H1 (cell line): Measurements from ENCODE around the gene RRBP1. TPM values are rescaled to one million over a fixed set of nuclear protein-coding genes. Genes with fewer than 3 reads are reported as not detected.

Experiments used
- CTCF ChIA-PET: fragments of 300-600 bp; sonication (Branson Sonifier 250); formaldehyde crosslinking; loops from one replicate; lab custom pipeline; 2021; ENCODE audit not compliant: partially characterized antibody; lab: Charles Lee
- POLR2A ChIA-PET: fragments of 300-600 bp; sonication (Branson Sonifier 250); formaldehyde crosslinking; loops from one replicate; lab custom pipeline; 2021; ENCODE audit warnings: inconsistent platforms; ENCODE audit not compliant: partially characterized antibody; lab: Charles Lee
- DNase-seq, 2 experiments: peaks; one replicate each; pipeline versions ENCODE4 v3.0.0 to v3.0.0-alpha.2; 2010 to 2022; ENCODE audit warnings: low spot score in 2 of 2, low read depth in 1 of 2, mixed read lengths in 1 of 2
- FAIRE-seq: peaks from 2 replicates; lab custom pipeline; 2011; peaks lifted over from hg19 to GRCh38; lab: Jason Lieb, UNC
- H2AFZ ChIP-seq: 2 replicates; pipeline ENCODE4 v1.8.1; 2012; ENCODE audit warnings: low read length, inconsistent platforms
- H2AK5ac ChIP-seq: 2 replicates; pipeline ENCODE4 v1.6.1; 2013; ENCODE audit warnings: low read depth, low read length
- H2BK120ac ChIP-seq: replicated peaks from 2 replicates; pipeline ENCODE3; 2013; ENCODE audit warnings: low read depth, low read length, inconsistent platforms
- H2BK12ac ChIP-seq: 2 replicates; pipeline ENCODE4 v1.6.1; 2013; ENCODE audit warnings: low read depth, low read length
- H2BK15ac ChIP-seq: 2 replicates; pipeline ENCODE4 v1.6.1; 2013; ENCODE audit warnings: low read length
- H2BK20ac ChIP-seq: 2 replicates; pipeline ENCODE4 v1.6.1; 2013; ENCODE audit warnings: low read length
- H2BK5ac ChIP-seq: 2 replicates; pipeline ENCODE4 v1.6.1; 2013; ENCODE audit warnings: low read depth, low read length
- H3K14ac ChIP-seq: 2 replicates; pipeline ENCODE4 v1.6.1; 2013; ENCODE audit warnings: inconsistent platforms; ENCODE audit not compliant: insufficient read length
- H3K18ac ChIP-seq: 2 replicates; pipeline ENCODE4 v1.6.1; 2013; ENCODE audit warnings: low read length; ENCODE audit errors: extremely low read depth
- H3K23ac ChIP-seq: 2 replicates; pipeline ENCODE4 v1.6.1; 2013; ENCODE audit warnings: inconsistent platforms; ENCODE audit not compliant: insufficient read length
- H3K23me2 ChIP-seq: 2 replicates; pipeline ENCODE4 v1.6.1; 2013; ENCODE audit warnings: low read depth, low read length
- H3K27ac ChIP-seq: 2 replicates; pipeline ENCODE4 v1.6.1; 2011; ENCODE audit warnings: low read depth, low read length, inconsistent platforms
- H3K27me3 ChIP-seq, 4 experiments: replicated peaks in 1 of 4; 1 replicate in 1 of 4; 2 replicates in 3 of 4; pipeline versions ENCODE4 v1.6.1 to v1.8.1; 2011 to 2013; ENCODE audit warnings: low read length in 3 of 4, mild to moderate bottlenecking in 3 of 4, inconsistent platforms in 2 of 4, mixed read lengths in 2 of 4, moderate library complexity in 1 of 4; ENCODE audit not compliant: control insufficient read depth in 3 of 4, insufficient read depth in 3 of 4; ENCODE audit errors: extremely low read depth in 1 of 4
- H3K36me3 ChIP-seq, 4 experiments: 2 replicates each; pipeline versions ENCODE4 v1.6.1 to v1.8.1; 2011 to 2013; ENCODE audit warnings: mild to moderate bottlenecking in 4 of 4, low read length in 3 of 4, moderate library complexity in 2 of 4, control low read depth in 1 of 4, inconsistent platforms in 1 of 4; ENCODE audit not compliant: insufficient read depth in 4 of 4, control insufficient read depth in 2 of 4
- H3K4ac ChIP-seq: replicated peaks from 2 replicates; pipeline ENCODE3; 2013; ENCODE audit warnings: low read length, low read depth, mixed read lengths, inconsistent platforms; ENCODE audit not compliant: insufficient read length
- H3K4me1 ChIP-seq, 4 experiments: replicated peaks in 1 of 4; 1 replicate in 1 of 4; 2 replicates in 3 of 4; pipeline versions ENCODE4 v1.6.1 to v1.8.1; 2011 to 2013; ENCODE audit warnings: low read length in 3 of 4, inconsistent platforms in 2 of 4, mixed read lengths in 1 of 4; ENCODE audit not compliant: insufficient read depth in 4 of 4, control insufficient read depth in 3 of 4
- H3K4me2 ChIP-seq, 2 experiments: 2 replicates each; pipeline versions ENCODE4 v1.6.1 to v1.8.1; 2011 to 2013; ENCODE audit warnings: low read depth in 2 of 2, low read length in 2 of 2, control low read depth in 1 of 2, inconsistent platforms in 1 of 2, mild to moderate bottlenecking in 1 of 2; ENCODE audit not compliant: insufficient read depth in 1 of 2
- H3K4me3 ChIP-seq, 4 experiments: fragments of 200-600, 300-600 bp in 1 of 4; sonication (generic), shearing (Covaris generic), sonication (Bioruptor Twin) in 1 of 4; 2 replicates each; pipeline versions ENCODE4 v1.5.1 to v1.8.1; 2011 to 2016; ENCODE audit warnings: low read length in 4 of 4, low read depth in 3 of 4, control low read depth in 2 of 4, inconsistent platforms in 2 of 4, mild to moderate bottlenecking in 2 of 4, mixed read lengths in 1 of 4, moderate library complexity in 1 of 4; ENCODE audit not compliant: insufficient read depth in 2 of 4; ENCODE audit errors: extremely low read depth in 1 of 4
- H3K56ac ChIP-seq: replicated peaks from 2 replicates; pipeline ENCODE3; 2013; ENCODE audit warnings: low read depth, mild to moderate bottlenecking, mixed read lengths, low read length, inconsistent platforms; ENCODE audit not compliant: insufficient read length
- H3K79me1 ChIP-seq: 2 replicates; pipeline ENCODE4 v1.6.1; 2013; ENCODE audit warnings: low read depth, low read length, control low read depth
- H3K79me2 ChIP-seq, 2 experiments: 2 replicates each; pipeline versions ENCODE4 v1.6.1 to v1.8.1; 2012 to 2013; ENCODE audit warnings: low read length in 2 of 2, mild to moderate bottlenecking in 2 of 2, inconsistent platforms in 1 of 2; ENCODE audit not compliant: insufficient read depth in 2 of 2, control insufficient read depth in 1 of 2
- H3K9ac ChIP-seq, 4 experiments: replicated peaks in 1 of 4; 1 replicate in 1 of 4; 2 replicates in 3 of 4; pipeline versions ENCODE4 v1.6.1 to v1.8.1; 2011 to 2013; ENCODE audit warnings: low read depth in 3 of 4, low read length in 3 of 4, control low read depth in 2 of 4, mild to moderate bottlenecking in 2 of 4, moderate library complexity in 2 of 4, inconsistent platforms in 1 of 4; ENCODE audit errors: extremely low read depth in 1 of 4
- H3K9me3 ChIP-seq, 2 experiments: 2 replicates each; pipeline versions ENCODE4 v1.6.1 to v1.8.1; 2012 to 2013; ENCODE audit warnings: mild to moderate bottlenecking in 2 of 2, moderate library complexity in 2 of 2, control low read depth in 1 of 2, inconsistent platforms in 1 of 2, low read depth in 1 of 2, low read length in 1 of 2, mixed read lengths in 1 of 2; ENCODE audit not compliant: insufficient read depth in 2 of 2
- H4K20me1 ChIP-seq, 2 experiments: replicated peaks in 1 of 2; 2 replicates each; pipeline versions ENCODE3 to v1.8.1; 2011 to 2013; ENCODE audit warnings: inconsistent platforms in 2 of 2, low read length in 2 of 2, mild to moderate bottlenecking in 1 of 2; ENCODE audit not compliant: insufficient read depth in 2 of 2, control insufficient read depth in 1 of 2
- H4K5ac ChIP-seq: 2 replicates; pipeline ENCODE4 v1.6.1; 2013; ENCODE audit warnings: low read length, low read depth, mixed read lengths, inconsistent platforms; ENCODE audit not compliant: insufficient read length
- H4K8ac ChIP-seq: 2 replicates; pipeline ENCODE4 v1.8.0; 2013; ENCODE audit warnings: mild to moderate bottlenecking, moderate library complexity, low read length, inconsistent platforms; ENCODE audit not compliant: insufficient read depth; ENCODE audit errors: extremely low read depth
- H4K91ac ChIP-seq: replicated peaks from 2 replicates; pipeline ENCODE3; 2013; ENCODE audit warnings: low read length, mixed read lengths, inconsistent platforms; ENCODE audit not compliant: insufficient read length
- CEBPB ChIP-seq: IDR thresholded peaks from 2 replicates; pipeline ENCODE4 v1.6.1; 2012; ENCODE audit warnings: low read depth, low read length
- EGR1 ChIP-seq: IDR thresholded peaks from 2 replicates; pipeline ENCODE4 v1.6.1; 2011; ENCODE audit warnings: low read depth, low read length, borderline replicate concordance
- EP300 ChIP-seq, 2 experiments: IDR thresholded peaks; 1 replicate in 1 of 2; 2 replicates in 1 of 2; pipeline ENCODE4 v1.6.1; 2011 to 2012; ENCODE audit warnings: low read depth in 2 of 2, low read length in 2 of 2, mild to moderate bottlenecking in 2 of 2, borderline replicate concordance in 1 of 2, inconsistent platforms in 1 of 2, moderate library complexity in 1 of 2
- JUN ChIP-seq: IDR thresholded peaks from 2 replicates; pipeline ENCODE4 v1.6.1; 2011; ENCODE audit warnings: low read depth, mild to moderate bottlenecking, improper control_type of control experiment, low read length
- KDM4A ChIP-seq: IDR thresholded peaks from one replicate; pipeline ENCODE4 v1.7.1; 2012; ENCODE audit warnings: low read depth, mild to moderate bottlenecking, moderate library complexity, low read length, inconsistent platforms; ENCODE audit not compliant: severe bottlenecking
- RAD21 ChIP-seq, 2 experiments: IDR thresholded peaks in 1 of 2; conservative IDR thresholded peaks in 1 of 2; 2 replicates each; pipeline ENCODE4 v1.6.1; 2011; ENCODE audit warnings: low read depth in 2 of 2, low read length in 2 of 2, improper control_type of control experiment in 1 of 2, inconsistent platforms in 1 of 2, mild to moderate bottlenecking in 1 of 2, moderate library complexity in 1 of 2
- RBBP5 ChIP-seq: IDR thresholded peaks from 2 replicates; pipeline ENCODE4 v1.7.1; 2012; ENCODE audit warnings: low read depth, mild to moderate bottlenecking, inconsistent platforms, low read length, moderate library complexity, borderline replicate concordance
- SP1 ChIP-seq: IDR thresholded peaks from 2 replicates; pipeline ENCODE4 v1.6.1; 2011; ENCODE audit warnings: low read depth, low read length
- SUZ12 ChIP-seq: fragments of 200-600 bp; sonication (generic); IDR thresholded peaks from 2 replicates; pipeline ENCODE4 v1.6.1; 2012; ENCODE audit warnings: mild to moderate bottlenecking, inconsistent platforms, low read length, moderate library complexity, mixed read lengths
- USF2 ChIP-seq: IDR thresholded peaks from 2 replicates; pipeline ENCODE4 v1.6.1; 2011; ENCODE audit warnings: low read length, improper control_type of control experiment
- WGBS, 2 experiments: shearing (Covaris generic) in 1 of 2; methylation state at CpG; one replicate each; pipeline versions ENCODE4 v1.1.6 to v1.1.7; 2013 to 2015; ENCODE audit warnings: low lambda C conversion rate in 2 of 2, mixed read lengths in 2 of 2, inconsistent platforms in 1 of 2, low coverage in 1 of 2, missing lambda C conversion rate in 1 of 2; ENCODE audit not compliant: insufficient replicate concordance in 2 of 2, insufficient coverage in 1 of 2, insufficient read length in 1 of 2; ENCODE audit errors: extremely low coverage in 1 of 2, missing lambda C conversion rate in 1 of 2; 5-methylcytosine and 5-hydroxymethylcytosine counted together
- polyA plus RNA-seq, 7 experiments: library from polyadenylated mRNA; depleted of rRNA in 3 of 7; stranded (reverse) in 5 of 7; unstranded in 2 of 7; fragments of >200 nt in 5 of 7; fragments of 200-250 nt in 2 of 7; gene quantifications; 1 replicate in 5 of 7; 2 replicates in 1 of 7; 4 replicates in 1 of 7; pipeline versions ENCODE4 v1.2.1 to v1.2.3, GENCODE V29; 2011 to 2013; ENCODE audit warnings: missing spikeins in 2 of 7, mixed read lengths in 2 of 7
- total RNA-seq: library from RNA; stranded (reverse); fragmentation: NEBNext Ultra II Directional; extraction: Animal tissue kit (Norgen Biotek cat#: 25700); gene quantifications from 2 replicates; pipeline ENCODE4 v1.2.1, GENCODE V29; 2021

RRBP1 gene
- total and polyA plus RNA-seq, 2 of the 8 experiments (the other 6 are each of a cell fraction or from before 2014, with no cell fraction given): 15.9 to 157 TPM

DNA sequence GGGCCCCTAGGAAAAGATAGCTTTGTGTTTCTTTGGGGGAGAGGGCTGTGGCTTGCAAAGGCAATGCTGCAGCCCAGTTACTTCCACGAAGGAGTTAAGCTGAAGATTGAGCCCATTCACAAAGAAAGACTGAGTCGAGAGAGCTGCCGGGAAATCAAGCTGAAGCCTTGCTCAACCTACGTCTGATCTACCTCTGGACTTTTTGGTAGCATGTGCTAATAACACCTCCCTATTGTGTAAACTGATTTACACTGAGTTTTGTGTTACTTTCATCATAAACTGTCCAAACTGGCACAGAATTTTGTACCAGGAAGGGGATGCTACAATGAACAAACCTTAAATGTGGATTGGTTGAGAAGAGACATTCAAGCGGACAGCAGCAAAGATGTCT, 41.3 kb upstream of the RRBP1 start:
- Histone ChIP-seq H3K9ac (no peak overlapping the region), H3K79me2 (no peaks in the 10 kb centered on the region), H4K8ac (no peak overlapping the region), H3K79me1 (no peaks in the 10 kb centered on the region), H2BK12ac (no peak overlapping the region), H3K4me2 (no peak overlapping the region), H3K27ac (no peak overlapping the region), H3K14ac (no peak overlapping the region), H2BK120ac (no peak overlapping the region), H2BK15ac (no peak overlapping the region), H2BK5ac (no peak overlapping the region), H3K27me3 (no peaks in the 10 kb centered on the region), H2BK20ac (no peak overlapping the region), H3K4ac (no peak overlapping the region), H4K91ac (no peak overlapping the region), H3K23me2 (no peaks in the 10 kb centered on the region), H3K23ac (no peak overlapping the region), H2AFZ (no peak overlapping the region), H3K18ac (no peak overlapping the region), H3K56ac (no peak overlapping the region), H4K5ac (no peak overlapping the region), H3K9me3 (no peaks in the 10 kb centered on the region), H4K20me1 (no peaks in the 10 kb centered on the region), H3K4me3 (no peak overlapping the region), H2AK5ac (no peak overlapping the region), H3K36me3 (no peaks in the 10 kb centered on the region), H3K4me1 (no peaks in the 10 kb centered on the region)
- DNase-seq (no peak), FAIRE-seq (no peak)
- TF ChIP-seq RBBP5 (no peak), EP300 (IDR thresholded peaks at IDR 0.05; ENCODE audit: borderline replicate concordance in 1 of 2, low read depth in 2 of 2, low read length in 2 of 2) (no peak), USF2 (no peak), EGR1 (no peak), JUN (no peak), SUZ12 (no peak), RAD21 (IDR thresholded peaks at IDR 0.05 in 1 of 2, conservative IDR thresholded peaks at IDR 0.05 in 1 of 2; ENCODE audit: low read depth in 2 of 2, low read length in 2 of 2) (no peak), SP1 (no peak), CEBPB (no peak), KDM4A (no peak)
- CTCF ChIA-PET: interaction anchor here (0.6 to 2.5 kb wide), 3 partner anchors 10 to 111 kb away, joined by 3 to 13 read pairs (median 3); no protein-coding TSS in a partner anchor
- POLR2A ChIA-PET: no interaction called here
- 90% methylated on average over 5 of the region's 5 CpGs; no CpG with 5 or more reads in 1 of the 2 experiments for WGBS, 2 experiments
